H1 (cell line): ENCODE data around the gene CXXC4. TPM values are rescaled to one million over a fixed set of nuclear protein-coding genes. Genes with fewer than 3 reads are reported as not detected.

Source experiments
- CTCF ChIA-PET: fragments of 300-600 bp; sonication (Branson Sonifier 250); formaldehyde crosslinking; loops from one replicate; lab custom pipeline; 2021; ENCODE audit not compliant: partially characterized antibody; lab: Charles Lee
- POLR2A ChIA-PET: fragments of 300-600 bp; sonication (Branson Sonifier 250); formaldehyde crosslinking; loops from one replicate; lab custom pipeline; 2021; ENCODE audit warnings: inconsistent platforms; ENCODE audit not compliant: partially characterized antibody; lab: Charles Lee
- DNase-seq, 2 experiments: peaks; one replicate each; pipeline versions ENCODE4 v3.0.0 to v3.0.0-alpha.2; 2010 to 2022; ENCODE audit warnings: low spot score in 2 of 2, low read depth in 1 of 2, mixed read lengths in 1 of 2
- FAIRE-seq: peaks from 2 replicates; lab custom pipeline; 2011; peaks lifted over from hg19 to GRCh38; lab: Jason Lieb, UNC
- H2AFZ ChIP-seq: 2 replicates; pipeline ENCODE4 v1.8.1; 2012; ENCODE audit warnings: low read length, inconsistent platforms
- H2AK5ac ChIP-seq: 2 replicates; pipeline ENCODE4 v1.6.1; 2013; ENCODE audit warnings: low read depth, low read length
- H2BK120ac ChIP-seq: replicated peaks from 2 replicates; pipeline ENCODE3; 2013; ENCODE audit warnings: low read depth, low read length, inconsistent platforms
- H2BK12ac ChIP-seq: 2 replicates; pipeline ENCODE4 v1.6.1; 2013; ENCODE audit warnings: low read depth, low read length
- H2BK15ac ChIP-seq: 2 replicates; pipeline ENCODE4 v1.6.1; 2013; ENCODE audit warnings: low read length
- H2BK20ac ChIP-seq: 2 replicates; pipeline ENCODE4 v1.6.1; 2013; ENCODE audit warnings: low read length
- H2BK5ac ChIP-seq: 2 replicates; pipeline ENCODE4 v1.6.1; 2013; ENCODE audit warnings: low read depth, low read length
- H3K14ac ChIP-seq: 2 replicates; pipeline ENCODE4 v1.6.1; 2013; ENCODE audit warnings: inconsistent platforms; ENCODE audit not compliant: insufficient read length
- H3K18ac ChIP-seq: 2 replicates; pipeline ENCODE4 v1.6.1; 2013; ENCODE audit warnings: low read length; ENCODE audit errors: extremely low read depth
- H3K23ac ChIP-seq: 2 replicates; pipeline ENCODE4 v1.6.1; 2013; ENCODE audit warnings: inconsistent platforms; ENCODE audit not compliant: insufficient read length
- H3K23me2 ChIP-seq: 2 replicates; pipeline ENCODE4 v1.6.1; 2013; ENCODE audit warnings: low read depth, low read length
- H3K27ac ChIP-seq: 2 replicates; pipeline ENCODE4 v1.6.1; 2011; ENCODE audit warnings: low read depth, low read length, inconsistent platforms
- H3K27me3 ChIP-seq, 4 experiments: replicated peaks in 1 of 4; 1 replicate in 1 of 4; 2 replicates in 3 of 4; pipeline versions ENCODE4 v1.6.1 to v1.8.1; 2011 to 2013; ENCODE audit warnings: low read length in 3 of 4, mild to moderate bottlenecking in 3 of 4, inconsistent platforms in 2 of 4, mixed read lengths in 2 of 4, moderate library complexity in 1 of 4; ENCODE audit not compliant: control insufficient read depth in 3 of 4, insufficient read depth in 3 of 4; ENCODE audit errors: extremely low read depth in 1 of 4
- H3K36me3 ChIP-seq, 4 experiments: 2 replicates each; pipeline versions ENCODE4 v1.6.1 to v1.8.1; 2011 to 2013; ENCODE audit warnings: mild to moderate bottlenecking in 4 of 4, low read length in 3 of 4, moderate library complexity in 2 of 4, control low read depth in 1 of 4, inconsistent platforms in 1 of 4; ENCODE audit not compliant: insufficient read depth in 4 of 4, control insufficient read depth in 2 of 4
- H3K4ac ChIP-seq: replicated peaks from 2 replicates; pipeline ENCODE3; 2013; ENCODE audit warnings: low read length, low read depth, mixed read lengths, inconsistent platforms; ENCODE audit not compliant: insufficient read length
- H3K4me1 ChIP-seq, 4 experiments: replicated peaks in 1 of 4; 1 replicate in 1 of 4; 2 replicates in 3 of 4; pipeline versions ENCODE4 v1.6.1 to v1.8.1; 2011 to 2013; ENCODE audit warnings: low read length in 3 of 4, inconsistent platforms in 2 of 4, mixed read lengths in 1 of 4; ENCODE audit not compliant: insufficient read depth in 4 of 4, control insufficient read depth in 3 of 4
- H3K4me2 ChIP-seq, 2 experiments: 2 replicates each; pipeline versions ENCODE4 v1.6.1 to v1.8.1; 2011 to 2013; ENCODE audit warnings: low read depth in 2 of 2, low read length in 2 of 2, control low read depth in 1 of 2, inconsistent platforms in 1 of 2, mild to moderate bottlenecking in 1 of 2; ENCODE audit not compliant: insufficient read depth in 1 of 2
- H3K4me3 ChIP-seq, 4 experiments: fragments of 200-600, 300-600 bp in 1 of 4; sonication (generic), shearing (Covaris generic), sonication (Bioruptor Twin) in 1 of 4; 2 replicates each; pipeline versions ENCODE4 v1.5.1 to v1.8.1; 2011 to 2016; ENCODE audit warnings: low read length in 4 of 4, low read depth in 3 of 4, control low read depth in 2 of 4, inconsistent platforms in 2 of 4, mild to moderate bottlenecking in 2 of 4, mixed read lengths in 1 of 4, moderate library complexity in 1 of 4; ENCODE audit not compliant: insufficient read depth in 2 of 4; ENCODE audit errors: extremely low read depth in 1 of 4
- H3K56ac ChIP-seq: replicated peaks from 2 replicates; pipeline ENCODE3; 2013; ENCODE audit warnings: low read depth, mild to moderate bottlenecking, mixed read lengths, low read length, inconsistent platforms; ENCODE audit not compliant: insufficient read length
- H3K79me1 ChIP-seq: 2 replicates; pipeline ENCODE4 v1.6.1; 2013; ENCODE audit warnings: low read depth, low read length, control low read depth
- H3K79me2 ChIP-seq, 2 experiments: 2 replicates each; pipeline versions ENCODE4 v1.6.1 to v1.8.1; 2012 to 2013; ENCODE audit warnings: low read length in 2 of 2, mild to moderate bottlenecking in 2 of 2, inconsistent platforms in 1 of 2; ENCODE audit not compliant: insufficient read depth in 2 of 2, control insufficient read depth in 1 of 2
- H3K9ac ChIP-seq, 4 experiments: replicated peaks in 1 of 4; 1 replicate in 1 of 4; 2 replicates in 3 of 4; pipeline versions ENCODE4 v1.6.1 to v1.8.1; 2011 to 2013; ENCODE audit warnings: low read depth in 3 of 4, low read length in 3 of 4, control low read depth in 2 of 4, mild to moderate bottlenecking in 2 of 4, moderate library complexity in 2 of 4, inconsistent platforms in 1 of 4; ENCODE audit errors: extremely low read depth in 1 of 4
- H3K9me3 ChIP-seq, 2 experiments: 2 replicates each; pipeline versions ENCODE4 v1.6.1 to v1.8.1; 2012 to 2013; ENCODE audit warnings: mild to moderate bottlenecking in 2 of 2, moderate library complexity in 2 of 2, control low read depth in 1 of 2, inconsistent platforms in 1 of 2, low read depth in 1 of 2, low read length in 1 of 2, mixed read lengths in 1 of 2; ENCODE audit not compliant: insufficient read depth in 2 of 2
- H4K20me1 ChIP-seq, 2 experiments: replicated peaks in 1 of 2; 2 replicates each; pipeline versions ENCODE3 to v1.8.1; 2011 to 2013; ENCODE audit warnings: inconsistent platforms in 2 of 2, low read length in 2 of 2, mild to moderate bottlenecking in 1 of 2; ENCODE audit not compliant: insufficient read depth in 2 of 2, control insufficient read depth in 1 of 2
- H4K5ac ChIP-seq: 2 replicates; pipeline ENCODE4 v1.6.1; 2013; ENCODE audit warnings: low read length, low read depth, mixed read lengths, inconsistent platforms; ENCODE audit not compliant: insufficient read length
- H4K8ac ChIP-seq: 2 replicates; pipeline ENCODE4 v1.8.0; 2013; ENCODE audit warnings: mild to moderate bottlenecking, moderate library complexity, low read length, inconsistent platforms; ENCODE audit not compliant: insufficient read depth; ENCODE audit errors: extremely low read depth
- H4K91ac ChIP-seq: replicated peaks from 2 replicates; pipeline ENCODE3; 2013; ENCODE audit warnings: low read length, mixed read lengths, inconsistent platforms; ENCODE audit not compliant: insufficient read length
- ASH2L ChIP-seq: fragments of 200-600, 300-600 bp; sonication (generic); IDR thresholded peaks from one replicate; pipeline ENCODE4 v1.7.1; 2017; ENCODE audit warnings: low read length
- CREB1 ChIP-seq: IDR thresholded peaks from 2 replicates; pipeline ENCODE4 v1.6.1; 2012; ENCODE audit warnings: inconsistent platforms
- NRF1 ChIP-seq: IDR thresholded peaks from 2 replicates; pipeline ENCODE4 v1.6.1; 2011; ENCODE audit warnings: mild to moderate bottlenecking, low read depth, low read length, improper control_type of control experiment
- WGBS, 2 experiments: shearing (Covaris generic) in 1 of 2; methylation state at CpG; one replicate each; pipeline versions ENCODE4 v1.1.6 to v1.1.7; 2013 to 2015; ENCODE audit warnings: low lambda C conversion rate in 2 of 2, mixed read lengths in 2 of 2, inconsistent platforms in 1 of 2, low coverage in 1 of 2, missing lambda C conversion rate in 1 of 2; ENCODE audit not compliant: insufficient replicate concordance in 2 of 2, insufficient coverage in 1 of 2, insufficient read length in 1 of 2; ENCODE audit errors: extremely low coverage in 1 of 2, missing lambda C conversion rate in 1 of 2; 5-methylcytosine and 5-hydroxymethylcytosine counted together
- polyA plus RNA-seq, 7 experiments: library from polyadenylated mRNA; depleted of rRNA in 3 of 7; stranded (reverse) in 5 of 7; unstranded in 2 of 7; fragments of >200 nt in 5 of 7; fragments of 200-250 nt in 2 of 7; gene quantifications; 1 replicate in 5 of 7; 2 replicates in 1 of 7; 4 replicates in 1 of 7; pipeline versions ENCODE4 v1.2.1 to v1.2.3, GENCODE V29; 2011 to 2013; ENCODE audit warnings: missing spikeins in 2 of 7, mixed read lengths in 2 of 7
- total RNA-seq: library from RNA; stranded (reverse); fragmentation: NEBNext Ultra II Directional; extraction: Animal tissue kit (Norgen Biotek cat#: 25700); gene quantifications from 2 replicates; pipeline ENCODE4 v1.2.1, GENCODE V29; 2021

CXXC4 gene
- total and polyA plus RNA-seq, 2 of the 8 experiments (the other 6 are each of a cell fraction or from before 2014, with no cell fraction given): 1.3 to 1.8 TPM

DNA sequence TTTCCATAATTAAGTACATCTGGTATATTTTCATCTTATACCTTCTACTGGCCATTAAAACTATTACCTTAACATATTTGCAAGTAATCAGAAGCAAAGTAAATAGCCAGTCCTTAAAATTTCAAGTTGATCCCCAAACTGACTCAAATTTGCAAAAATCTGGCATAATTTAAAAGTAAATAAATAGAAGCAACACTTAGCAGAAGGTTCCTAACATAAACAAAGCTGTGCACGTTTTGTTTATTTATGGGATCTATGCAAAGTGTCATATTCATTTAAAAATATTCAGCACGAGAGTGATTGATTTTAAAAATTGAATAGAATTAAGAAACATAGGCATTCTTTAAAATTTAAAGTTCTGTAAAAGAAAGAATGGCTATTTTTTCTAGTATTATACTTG lies 9.8 kb upstream of the CXXC4 start:
- no peak overlapping the region for H3K9ac ChIP-seq
- ChIA-PET POLR2A (no interaction called here), CTCF (no interaction called here)
- no peaks in the 10 kb centered on the region for H3K4me1 ChIP-seq
- H3K27ac ChIP-seq: no peak overlapping the region
- no peaks in the 10 kb centered on the region for H3K79me2 ChIP-seq
- H2BK15ac ChIP-seq: no peak overlapping the region
- DNase-seq (no peak), FAIRE-seq (no peak)
- no peak overlapping the region for H2BK12ac ChIP-seq
- no peak overlapping the region for H3K14ac ChIP-seq
- no peak overlapping the region for H3K23ac ChIP-seq
- no peak overlapping the region for H2BK5ac ChIP-seq
- H3K9me3 ChIP-seq: no peaks in the 10 kb centered on the region
- H3K79me1 ChIP-seq: no peaks in the 10 kb centered on the region
- no peak overlapping the region for H3K56ac ChIP-seq
- no peak overlapping the region for H3K4me2 ChIP-seq
- H4K5ac ChIP-seq: no peak overlapping the region
- no peak overlapping the region for H3K18ac ChIP-seq
- no peak overlapping the region for H4K8ac ChIP-seq
- H3K27me3 ChIP-seq: no peaks in the 10 kb centered on the region
- H4K91ac ChIP-seq: no peak overlapping the region
- no peaks in the 10 kb centered on the region for H3K23me2 ChIP-seq
- no peak overlapping the region for H2AK5ac ChIP-seq
- 86% methylated on average over 2 of the region's 2 CpGs; no CpG with 5 or more reads in 1 of the 2 experiments for WGBS, 2 experiments
- no peak overlapping the region for H2AFZ ChIP-seq
- no peak for TF ChIP-seq ASH2L
- TF ChIP-seq NRF1: no peak
- no peak for TF ChIP-seq CREB1
- H4K20me1 ChIP-seq: no peaks in the 10 kb centered on the region
- H3K36me3 ChIP-seq: no peaks in the 10 kb centered on the region
- H2BK20ac ChIP-seq: no peak overlapping the region
- no peak overlapping the region for H3K4ac ChIP-seq
- H2BK120ac ChIP-seq: no peak overlapping the region
- no peak overlapping the region for H3K4me3 ChIP-seq
